A549 (cell line): ENCODE results near the gene DYSF. TPM values are rescaled to one million over a fixed set of nuclear protein-coding genes. Genes with fewer than 3 reads are reported as not detected.

Experiments
- ATAC-seq, 2 experiments: fragments of 200-7000 bp in 1 of 2; fragments of >200 bp in 1 of 2; cut with Nextera tagmentation in 1 of 2; cut with Tn5 transposase in 1 of 2; 3 replicates each; pipeline versions ENCODE4 v1.8.0 to v1.9.1; 2018 to 2020; ENCODE audit warnings: mild to moderate bottlenecking in 1 of 2, moderate library complexity in 1 of 2
- CTCF ChIA-PET: fragments of 300-600 bp; sonication (Branson Sonifier 250); formaldehyde crosslinking; extraction: SDS; loops from one replicate; lab custom pipeline; 2021; ENCODE audit warnings: antibody characterized with exemption, inconsistent platforms; lab: Yijun Ruan, JAX
- POLR2A ChIA-PET: fragments of 350-600 bp; formaldehyde crosslinking; extraction: SDS; loops from one replicate; lab custom pipeline; 2021; ENCODE audit warnings: antibody characterized with exemption, inconsistent platforms; lab: Yijun Ruan, JAX
- DNase-seq, 2 experiments: peaks; one replicate each; pipeline versions ENCODE4 v3.0.0 to v3.0.0-alpha.2; 2011 to 2016; ENCODE audit warnings: low read depth in 1 of 2, low spot score in 1 of 2
- FAIRE-seq: peaks from 2 replicates; lab custom pipeline; 2011; peaks lifted over from hg19 to GRCh38; lab: Jason Lieb, UNC
- H3K27ac ChIP-seq, 2 experiments: fragments of >200 bp; sonication (Bioruptor Twin); formaldehyde crosslinking; 3 replicates each; pipeline ENCODE4 v1.5.1; 2016 to 2017
- H3K4me1 ChIP-seq: fragments of >200 bp; sonication (Bioruptor Twin); formaldehyde crosslinking; 3 replicates; pipeline ENCODE4 v1.6.1; 2016
- H3K4me2 ChIP-seq: fragments of >200 bp; sonication (Bioruptor Twin); formaldehyde crosslinking; 3 replicates; pipeline ENCODE4 v1.6.1; 2016
- H3K4me3 ChIP-seq: fragments of >200 bp; sonication (Bioruptor Twin); formaldehyde crosslinking; 3 replicates; pipeline ENCODE4 v1.5.1; 2016
- H3K9me3 ChIP-seq: fragments of >200 bp; sonication (Bioruptor Twin); formaldehyde crosslinking; 3 replicates; pipeline ENCODE4 v1.6.1; 2016
- CEBPB ChIP-seq, 2 experiments: fragments of >200 bp in 1 of 2; sonication (Bioruptor Twin) in 1 of 2; formaldehyde crosslinking in 1 of 2; IDR thresholded peaks; 2 replicates each; pipeline ENCODE4 v1.6.1; 2012 to 2016
- EHF ChIP-seq: fragments of 250-450 bp; sonication (Bioruptor Pico); IDR thresholded peaks from 2 replicates; pipeline ENCODE4 v1.5.0; 2020; ENCODE audit warnings: mild to moderate bottlenecking
- EHMT2 ChIP-seq: fragments of 200-600 bp; sonication (generic); IDR thresholded peaks from 2 replicates; pipeline ENCODE4 v1.6.1; 2016; ENCODE audit warnings: antibody characterized with exemption, low read depth, mild to moderate bottlenecking, moderate library complexity
- GATA3 ChIP-seq: IDR thresholded peaks from 2 replicates; pipeline ENCODE4 v1.6.1; 2012; ENCODE audit warnings: borderline replicate concordance
- HDAC2 ChIP-seq: fragments of 200-600 bp; sonication (generic); IDR thresholded peaks from 2 replicates; pipeline ENCODE4 v1.6.1; 2016
- HOXA7 ChIP-seq: fragments of 250-450 bp; sonication (Bioruptor Pico); IDR thresholded peaks from 2 replicates; pipeline ENCODE4 v1.5.0; 2020; ENCODE audit warnings: mild to moderate bottlenecking, moderate library complexity
- HOXB5 ChIP-seq: fragments of 250-450 bp; sonication (Bioruptor Pico); IDR thresholded peaks from 2 replicates; pipeline ENCODE4 v1.5.0; 2020; ENCODE audit warnings: mild to moderate bottlenecking, moderate library complexity
- JUN ChIP-seq, 2 experiments: fragments of >200 bp; sonication (Bioruptor Twin); formaldehyde crosslinking; IDR thresholded peaks; 2 replicates in 1 of 2; 3 replicates in 1 of 2; pipeline ENCODE4 v1.6.1; 2016 to 2017
- KDM5A ChIP-seq: fragments of 200-600 bp; sonication (generic); IDR thresholded peaks from 2 replicates; pipeline ENCODE4 v1.6.1; 2016; ENCODE audit warnings: antibody characterized with exemption, mild to moderate bottlenecking
- MAFK ChIP-seq: fragments of 450-650 bp; IDR thresholded peaks from 2 replicates; pipeline ENCODE4 v1.6.1; 2014; ENCODE audit not compliant: partially characterized antibody
- MAZ ChIP-seq: fragments of 150-350 bp; IDR thresholded peaks from 2 replicates; pipeline ENCODE4 v1.6.1; 2014; ENCODE audit warnings: antibody characterized with exemption, low read depth, low read length, borderline replicate concordance
- NFE2L2 ChIP-seq: fragments of 150-350 bp; conservative IDR thresholded peaks from 2 replicates; pipeline ENCODE4 v1.6.1; 2014; ENCODE audit warnings: low read length
- NR3C1 ChIP-seq: fragments of >200 bp; sonication (Bioruptor Twin); formaldehyde crosslinking; IDR thresholded peaks from 3 replicates; pipeline ENCODE4 v1.6.1; 2017
- POLR2AphosphoS2 ChIP-seq: conservative IDR thresholded peaks from 2 replicates; pipeline ENCODE4 v1.6.1; 2012; ENCODE audit warnings: low read length, improper control_type of control experiment, inconsistent platforms
- RAD21 ChIP-seq, 2 experiments: fragments of >200 bp in 1 of 2; sonication (Bioruptor Twin) in 1 of 2; formaldehyde crosslinking in 1 of 2; IDR thresholded peaks in 1 of 2; conservative IDR thresholded peaks in 1 of 2; 2 replicates in 1 of 2; 3 replicates in 1 of 2; pipeline ENCODE4 v1.6.1; 2012 to 2018; ENCODE audit warnings: inconsistent platforms in 1 of 2
- SMC3 ChIP-seq: fragments of >200 bp; sonication (Bioruptor Twin); formaldehyde crosslinking; IDR thresholded peaks from 3 replicates; pipeline ENCODE4 v1.6.1; 2018; ENCODE audit warnings: inconsistent platforms
- TFCP2L1 ChIP-seq: fragments of 250-450 bp; sonication (Bioruptor Pico); IDR thresholded peaks from 2 replicates; pipeline ENCODE4 v1.5.0; 2021; ENCODE audit warnings: mild to moderate bottlenecking
- TP53 ChIP-seq: fragments of 250-450 bp; sonication (Bioruptor Pico); IDR thresholded peaks from 2 replicates; pipeline ENCODE4 v1.5.0; 2021; ENCODE audit warnings: mild to moderate bottlenecking, moderate library complexity
- WGBS: methylation state at CpG from one replicate; pipeline ENCODE4 v1.1.6; 2017; ENCODE audit errors: missing lambda C conversion rate; 5-methylcytosine and 5-hydroxymethylcytosine counted together
- polyA plus RNA-seq, 4 experiments: library from polyadenylated mRNA; depleted of rRNA in 3 of 4; stranded (reverse); fragments of >200 nt; fragmentation: RNase III in 1 of 4; extraction: RNeasy Plus Mini Kit Qiagen cat#74134 plus additional on column Dnase treatment in 1 of 4; gene quantifications; 2 replicates in 3 of 4; 3 replicates in 1 of 4; pipeline ENCODE4 v1.2.3, GENCODE V29; 2011 to 2017
- TF ChIP-seq, protein P1 (sequence below): IDR thresholded peaks from 2 replicates; pipeline ENCODE4 v1.6.1; 2012
- TF ChIP-seq, protein P2 (sequence below): fragments of 250-450 bp; sonication (Bioruptor Pico); IDR thresholded peaks from 2 replicates; pipeline ENCODE4 v1.5.0; 2020; ENCODE audit warnings: low read depth, mild to moderate bottlenecking, moderate library complexity

The DYSF gene
- polyA plus RNA-seq, 2 of the 4 experiments (the other 2 are of a cell fraction): 0.36 to 0.98 TPM

DNA sequence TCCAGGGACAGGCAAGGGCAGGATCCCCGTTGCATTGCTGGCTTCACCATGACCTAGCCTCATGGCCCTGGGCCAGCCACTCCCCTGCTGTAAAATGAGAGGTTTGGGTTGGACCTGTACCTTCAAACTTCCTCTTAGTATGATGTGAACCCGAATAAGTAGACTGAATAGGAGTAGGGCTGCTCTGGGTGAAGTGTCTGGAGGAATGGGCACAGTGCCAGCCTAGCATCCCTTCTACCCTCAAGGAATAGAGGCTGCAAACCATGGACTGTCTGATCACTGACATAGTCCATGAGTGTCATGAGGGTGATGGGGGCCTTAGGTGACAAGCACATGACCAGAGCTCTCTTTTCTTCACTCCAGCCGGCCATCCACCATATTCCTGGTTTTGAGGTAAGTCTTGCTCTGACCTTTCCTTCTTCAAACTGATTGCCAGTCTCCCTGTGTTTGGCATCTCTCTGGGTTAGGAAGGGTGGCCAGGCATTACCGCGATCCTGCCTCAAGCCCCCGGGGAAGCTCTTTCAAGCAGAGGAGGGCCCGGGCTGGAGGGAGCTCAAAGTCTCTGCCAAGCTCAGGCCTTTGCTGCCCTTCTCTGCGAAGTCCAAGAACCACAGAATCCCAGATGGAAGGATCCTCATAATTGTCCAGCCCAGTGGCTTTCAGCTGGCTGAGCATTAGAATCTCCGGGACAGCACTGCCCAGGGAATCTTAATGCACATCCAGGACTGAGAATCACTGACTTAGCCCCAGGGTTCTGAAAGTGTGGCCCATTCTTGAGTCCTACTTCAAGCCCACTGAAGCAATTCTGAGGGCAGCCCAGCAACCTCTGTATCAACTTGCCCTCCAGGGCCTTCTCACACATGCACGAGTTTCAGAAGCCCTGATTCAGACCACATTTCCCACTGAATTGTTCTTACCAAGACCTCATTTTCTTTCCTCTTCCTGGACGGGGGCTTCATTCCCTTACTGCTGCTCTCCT lies 148.1 kb downstream of the DYSF start:
- no peaks in the 10 kb centered on the region for H3K4me1 ChIP-seq
- H3K4me3 ChIP-seq: no peak overlapping the region
- ChIA-PET CTCF (interaction anchor here (1.1 to 1.2 kb wide), 3 partner anchors 8 to 11 kb away, joined by 3 to 5 read pairs (median 3); no protein-coding TSS in a partner anchor), POLR2A (no interaction called here)
- FAIRE-seq (no peak), ATAC-seq (no peak), DNase-seq (no peak)
- TF ChIP-seq KDM5A (no peak), SMC3 (no peak), TFCP2L1 (no peak)
- no peaks in the 10 kb centered on the region for H3K9me3 ChIP-seq
- WGBS: 68% methylated on average over 11 of the region's 11 CpGs
- no peak overlapping the region for H3K4me2 ChIP-seq
- H3K27ac ChIP-seq: no peak overlapping the region

DNA sequence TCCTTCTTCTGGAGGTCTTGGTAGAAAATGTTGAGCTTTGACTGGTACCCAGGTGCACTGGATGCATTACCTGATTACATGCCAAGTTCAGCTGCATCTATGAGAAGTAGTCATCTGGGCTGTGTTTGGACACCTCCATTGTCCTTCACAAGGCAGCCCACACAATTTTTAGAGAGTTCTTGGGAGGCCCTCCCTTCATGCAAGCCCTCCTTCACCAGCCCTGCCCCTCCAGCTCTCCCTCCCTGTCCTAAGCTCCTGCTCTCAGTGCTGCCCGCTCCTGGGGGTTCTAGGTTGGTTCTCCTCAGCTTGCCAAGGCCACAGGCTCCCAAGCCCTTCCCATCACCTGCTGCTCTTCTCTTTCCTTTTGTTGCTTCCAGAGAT lies 148.7 kb downstream of the DYSF start:
- no peak overlapping the region for H3K27ac ChIP-seq
- no peak for TF ChIP-seq CEBPB (IDR thresholded peaks at IDR 0.05)
- no peak for TF ChIP-seq SMC3
- TF ChIP-seq POLR2AphosphoS2: no peak
- no peak for TF ChIP-seq EHMT2
- no peak overlapping the region for H3K4me2 ChIP-seq
- DNase-seq: no peak
- CTCF ChIA-PET: interaction anchor here (1.1 kb wide), 1 partner anchor 7 kb away, joined by 3 read pairs; no protein-coding TSS in a partner anchor
- H3K4me3 ChIP-seq: no peak overlapping the region
- no peaks in the 10 kb centered on the region for H3K4me1 ChIP-seq
- ATAC-seq: no peak
- no peaks in the 10 kb centered on the region for H3K9me3 ChIP-seq
- FAIRE-seq: no peak
- 52% methylated on average over 1 of the region's 1 CpG for WGBS
- POLR2A ChIA-PET: no interaction called here

DNA sequence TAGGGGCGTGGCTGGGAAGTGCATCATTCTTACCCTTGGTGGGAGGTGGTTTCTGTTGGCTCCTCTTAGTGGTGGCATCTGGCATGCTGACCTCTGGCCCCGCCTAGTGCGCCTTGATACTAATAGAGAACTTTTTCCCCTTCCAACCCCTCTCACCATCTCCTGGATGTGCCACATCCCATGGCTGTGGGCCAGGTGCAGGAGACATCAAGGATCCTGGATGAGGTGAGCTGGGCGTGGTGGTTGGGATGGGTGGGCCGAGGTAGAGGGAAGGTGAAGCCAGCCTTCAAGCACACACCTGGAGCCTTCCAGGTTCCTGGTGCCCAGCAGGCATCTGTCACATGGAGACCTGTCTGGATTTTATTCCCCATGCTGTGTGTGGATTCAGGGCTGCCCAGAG lies 149.2 kb downstream of the DYSF start:
- Histone ChIP-seq H3K4me2 (no peak overlapping the region), H3K27ac (no peak overlapping the region), H3K9me3 (no peaks in the 10 kb centered on the region), H3K4me1 (no peaks in the 10 kb centered on the region), H3K4me3 (no peak overlapping the region)
- ChIA-PET CTCF (no interaction called here), POLR2A (no interaction called here)
- DNase-seq (no peak), FAIRE-seq (no peak), ATAC-seq (no peak)
- 49% methylated on average over 4 of the region's 5 CpGs for WGBS
- no peak for TF ChIP-seq EHF
- no peak for TF ChIP-seq SMC3
- TF ChIP-seq MAFK: no peak
- no peak for TF ChIP-seq MAZ
- TF ChIP-seq TP53 (CRISPR knock-in tag): no peak
- no peak for TF ChIP-seq RAD21 (conservative IDR thresholded peaks at IDR 0.05 in 1 of 2, IDR thresholded peaks at IDR 0.05 in 1 of 2)
- TF ChIP-seq KDM5A: no peak

DNA sequence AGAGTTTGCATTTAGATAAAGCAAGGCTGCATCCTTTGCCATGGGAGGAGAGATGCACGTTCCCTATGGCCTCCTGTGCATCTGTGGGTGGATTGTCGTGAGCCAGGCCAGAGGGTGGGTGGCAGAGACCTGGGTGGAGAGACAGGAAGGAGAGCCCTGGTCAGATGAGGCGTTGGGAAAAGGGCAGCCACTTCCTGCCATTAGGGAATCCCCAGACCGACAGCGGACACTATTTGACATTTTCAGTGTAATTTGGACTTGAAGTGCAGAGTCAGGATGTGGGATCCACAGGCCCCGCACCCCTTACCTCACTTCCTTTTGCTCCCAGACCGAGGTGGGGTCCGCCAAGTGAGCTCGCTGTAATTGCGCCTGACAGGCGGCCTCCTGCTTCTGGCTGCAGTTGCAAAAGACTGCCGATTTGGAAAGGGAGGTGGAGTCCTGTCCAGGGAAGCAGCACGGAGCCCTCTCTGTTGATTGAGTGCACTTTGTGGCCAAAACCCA lies 150.0 kb downstream of the DYSF start:
- Histone ChIP-seq H3K4me1 (no peaks in the 10 kb centered on the region), H3K9me3 (no peaks in the 10 kb centered on the region), H3K4me3 (no peak overlapping the region), H3K4me2 (no peak overlapping the region), H3K27ac (no peak overlapping the region)
- POLR2A ChIA-PET: no interaction called here
- TF ChIP-seq GATA3 (no peak), NR3C1 (no peak), EHMT2 (no peak), MAFK (no peak), NFE2L2 (no peak), HOXA7 (CRISPR knock-in tag) (no peak), HOXB5 (CRISPR knock-in tag) (no peak), HDAC2 (no peak), JUN (IDR thresholded peaks at IDR 0.05) (no peak)
- TF ChIP-seq, protein P1, sequence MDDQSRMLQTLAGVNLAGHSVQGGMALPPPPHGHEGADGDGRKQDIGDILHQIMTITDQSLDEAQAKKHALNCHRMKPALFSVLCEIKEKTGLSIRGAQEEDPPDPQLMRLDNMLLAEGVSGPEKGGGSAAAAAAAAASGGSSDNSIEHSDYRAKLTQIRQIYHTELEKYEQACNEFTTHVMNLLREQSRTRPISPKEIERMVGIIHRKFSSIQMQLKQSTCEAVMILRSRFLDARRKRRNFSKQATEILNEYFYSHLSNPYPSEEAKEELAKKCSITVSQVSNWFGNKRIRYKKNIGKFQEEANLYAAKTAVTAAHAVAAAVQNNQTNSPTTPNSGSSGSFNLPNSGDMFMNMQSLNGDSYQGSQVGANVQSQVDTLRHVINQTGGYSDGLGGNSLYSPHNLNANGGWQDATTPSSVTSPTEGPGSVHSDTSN: no peak
- TF ChIP-seq, protein P2, sequence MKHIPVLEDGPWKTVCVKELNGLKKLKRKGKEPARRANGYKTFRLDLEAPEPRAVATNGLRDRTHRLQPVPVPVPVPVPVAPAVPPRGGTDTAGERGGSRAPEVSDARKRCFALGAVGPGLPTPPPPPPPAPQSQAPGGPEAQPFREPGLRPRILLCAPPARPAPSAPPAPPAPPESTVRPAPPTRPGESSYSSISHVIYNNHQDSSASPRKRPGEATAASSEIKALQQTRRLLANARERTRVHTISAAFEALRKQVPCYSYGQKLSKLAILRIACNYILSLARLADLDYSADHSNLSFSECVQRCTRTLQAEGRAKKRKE: no peak
- CTCF ChIA-PET: interaction anchor here (1.2 kb wide), 1 partner anchor 57 kb away, joined by 3 read pairs; no protein-coding TSS in a partner anchor
- 64% methylated on average over 13 of the region's 13 CpGs for WGBS
- no peak for DNase-seq
- no peak for FAIRE-seq
- no peak for ATAC-seq
